ENCODE measurements around the gene ODC1.
A peak's percentile ranks its signal among the peaks of the same experiment; 100 is the strongest.

The ODC1 gene

DNA sequence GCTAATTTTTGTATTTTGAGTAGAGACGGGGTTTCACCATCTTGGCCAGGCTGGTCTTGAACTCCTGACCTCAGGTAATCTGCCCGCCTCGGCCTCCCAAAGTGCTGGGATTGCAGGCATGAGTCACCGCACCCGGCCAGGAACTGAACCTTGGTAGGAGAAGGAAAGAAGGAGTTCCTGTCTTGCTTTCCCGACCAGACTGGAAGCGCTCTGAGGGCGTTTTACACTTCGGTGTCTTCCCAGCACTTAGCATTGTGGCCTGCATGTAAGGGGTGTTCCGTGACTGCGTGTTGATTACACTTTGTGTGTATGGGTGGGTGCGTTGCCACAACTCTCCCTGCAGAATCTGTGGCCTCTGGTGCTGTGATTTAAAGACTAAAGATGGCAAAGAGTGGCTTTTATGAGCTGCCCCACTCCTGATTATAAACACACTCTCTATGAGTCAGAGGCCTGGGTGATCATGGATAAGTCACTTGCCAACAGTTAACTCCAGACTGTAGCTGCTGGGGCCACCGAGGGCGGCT lies 46.0 kb downstream of the ODC1 start:
- DNase-seq: no peak

DNA sequence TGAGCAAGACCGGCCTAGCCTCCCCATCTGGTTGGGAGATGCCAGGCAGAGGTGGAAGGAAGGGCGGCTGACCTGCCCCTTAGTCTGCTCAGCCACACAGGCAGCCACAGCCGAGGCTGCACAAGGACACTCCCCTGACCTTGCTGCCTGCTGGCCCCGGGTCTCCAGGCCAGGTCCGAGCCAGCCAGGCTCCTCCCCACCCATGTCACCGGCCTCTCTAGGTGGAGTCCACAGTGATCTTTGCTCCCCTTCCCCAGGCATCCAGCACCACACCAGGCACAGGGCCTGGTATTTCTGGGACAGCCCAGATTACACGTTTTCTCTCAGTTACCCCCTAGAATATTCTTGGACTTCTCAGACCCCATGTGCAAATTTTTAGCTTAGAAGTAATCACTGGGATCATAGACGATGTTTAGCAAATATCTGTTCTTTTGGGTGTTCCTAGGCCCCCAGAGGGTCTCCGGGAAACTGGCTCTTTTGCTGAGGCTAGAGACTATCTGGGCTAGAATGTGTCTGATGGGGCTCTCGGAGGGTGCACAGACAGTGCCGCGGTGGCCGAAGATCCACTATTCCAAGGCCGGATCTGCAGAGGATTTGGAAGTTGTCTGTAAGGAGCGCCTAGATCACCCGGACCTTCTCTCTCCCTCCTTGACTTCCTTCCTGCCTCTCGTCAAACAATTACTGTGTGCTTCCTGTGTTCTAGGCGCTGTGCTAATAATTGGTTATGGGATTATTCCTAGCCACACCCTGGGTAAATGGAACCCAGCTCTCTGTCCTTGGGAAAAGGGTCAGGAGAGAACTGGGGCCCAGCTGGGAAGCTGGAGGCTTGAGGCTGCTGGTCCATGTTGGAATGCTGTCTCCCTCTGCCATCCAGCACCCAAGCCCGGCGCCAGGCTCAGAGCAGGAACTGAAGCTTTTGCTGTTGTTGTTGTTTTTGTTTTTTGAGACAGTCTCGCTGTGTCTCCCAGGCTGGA lies 46.9 kb downstream of the ODC1 start:
- no peak for DNase-seq

DNA sequence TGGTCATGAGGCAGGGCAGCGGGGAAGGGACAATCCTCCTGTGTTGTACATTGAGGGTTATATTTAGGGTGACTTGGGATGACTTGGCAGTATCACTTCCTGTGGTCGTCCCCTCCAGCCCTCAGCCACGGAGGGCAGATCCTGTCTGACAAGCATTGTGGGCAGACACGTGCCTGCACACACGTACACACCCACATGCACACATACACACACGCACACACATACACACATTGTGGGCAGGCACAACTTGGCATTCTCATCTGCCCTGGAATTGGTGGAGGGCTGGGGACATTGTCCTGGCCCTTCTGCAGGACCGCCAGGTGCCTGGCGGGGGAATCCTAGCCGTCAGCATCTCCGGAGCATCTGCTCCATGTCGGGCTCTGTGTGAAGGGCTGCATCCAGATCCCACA lies 47.6 kb downstream of the ODC1 start:
- DNase-seq: peak in 4 of 51 donors; percentile 17 to 25 (median 18)

DNA sequence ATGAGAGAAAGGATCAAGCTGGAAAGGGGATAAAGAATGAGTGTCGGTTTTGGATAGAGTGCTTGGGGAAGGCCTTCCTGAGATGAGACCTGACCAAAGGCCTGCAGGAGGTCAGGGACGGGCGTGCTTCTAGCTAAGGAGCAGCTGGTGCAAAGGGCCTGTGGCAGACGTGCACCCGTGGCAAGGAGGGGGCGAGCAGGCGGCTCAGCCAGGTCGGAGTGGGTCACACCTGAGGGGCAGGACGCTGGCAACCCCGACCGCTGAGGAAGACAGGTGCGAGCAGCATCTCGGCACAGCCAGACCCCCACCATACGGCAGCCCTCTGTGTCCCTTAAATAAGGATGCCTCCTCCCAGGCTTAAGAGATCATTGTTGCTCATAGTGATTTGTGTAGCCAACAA lies 48.1 kb downstream of the ODC1 start:
- DNase-seq: no peak

DNA sequence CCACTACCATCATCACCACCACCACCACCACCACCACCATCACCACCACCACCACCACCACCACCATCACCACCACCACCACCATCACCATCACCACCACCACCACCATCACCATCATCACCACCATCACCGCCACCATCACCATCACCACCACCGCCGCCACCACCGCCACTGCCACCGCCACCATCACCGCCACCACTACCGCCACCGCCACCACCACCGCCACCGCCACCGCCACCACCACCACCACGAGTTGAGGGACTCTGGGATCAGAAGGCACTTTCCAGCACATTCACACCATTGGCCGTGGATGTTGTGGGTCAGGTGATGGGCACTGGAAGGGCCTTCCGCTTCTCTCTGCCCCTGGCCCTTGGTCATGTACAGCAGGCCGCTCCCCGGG lies 48.8 kb downstream of the ODC1 start:
- no peak for DNase-seq

DNA sequence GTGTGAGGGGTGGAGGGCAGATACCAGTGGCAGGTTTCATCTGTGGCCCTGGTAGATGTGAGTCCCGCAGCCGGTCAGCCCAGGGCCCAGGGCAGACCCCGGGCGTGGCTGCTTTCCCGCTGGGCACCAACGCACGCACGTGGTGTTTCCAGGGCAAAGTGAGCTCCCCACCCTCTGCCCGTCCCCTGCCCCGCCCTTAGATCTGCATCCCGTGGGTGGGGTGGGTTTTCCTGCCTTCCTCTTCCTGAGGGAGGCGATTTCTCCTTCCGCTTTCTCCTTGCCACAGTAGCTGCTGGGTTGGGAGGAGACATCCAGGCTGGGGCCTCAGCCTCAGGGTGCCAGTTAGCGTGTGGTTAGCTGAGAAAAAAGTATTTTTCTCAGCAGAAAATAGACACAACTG lies 49.6 kb downstream of the ODC1 start:
- no peak for DNase-seq

DNA sequence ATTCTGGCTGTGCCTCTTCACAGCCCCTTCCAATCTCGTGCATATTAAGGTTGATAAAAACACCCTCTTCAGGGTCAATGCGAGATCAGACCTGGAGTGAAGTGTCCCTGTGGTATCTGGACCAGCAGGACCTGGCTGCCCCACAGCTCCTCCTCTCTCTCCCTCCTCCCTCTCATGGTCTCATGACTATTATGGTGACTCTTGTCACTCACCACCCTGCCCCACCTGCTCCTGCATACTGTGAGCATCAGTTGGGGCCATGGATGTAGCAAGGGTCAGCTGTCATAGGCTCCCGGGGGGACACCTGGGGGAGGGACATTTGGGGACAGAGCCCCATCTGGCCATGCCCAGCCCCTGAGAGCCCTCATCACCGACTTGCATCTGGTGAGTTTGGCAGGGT lies 50.2 kb downstream of the ODC1 start:
- DNase-seq: no peak

DNA sequence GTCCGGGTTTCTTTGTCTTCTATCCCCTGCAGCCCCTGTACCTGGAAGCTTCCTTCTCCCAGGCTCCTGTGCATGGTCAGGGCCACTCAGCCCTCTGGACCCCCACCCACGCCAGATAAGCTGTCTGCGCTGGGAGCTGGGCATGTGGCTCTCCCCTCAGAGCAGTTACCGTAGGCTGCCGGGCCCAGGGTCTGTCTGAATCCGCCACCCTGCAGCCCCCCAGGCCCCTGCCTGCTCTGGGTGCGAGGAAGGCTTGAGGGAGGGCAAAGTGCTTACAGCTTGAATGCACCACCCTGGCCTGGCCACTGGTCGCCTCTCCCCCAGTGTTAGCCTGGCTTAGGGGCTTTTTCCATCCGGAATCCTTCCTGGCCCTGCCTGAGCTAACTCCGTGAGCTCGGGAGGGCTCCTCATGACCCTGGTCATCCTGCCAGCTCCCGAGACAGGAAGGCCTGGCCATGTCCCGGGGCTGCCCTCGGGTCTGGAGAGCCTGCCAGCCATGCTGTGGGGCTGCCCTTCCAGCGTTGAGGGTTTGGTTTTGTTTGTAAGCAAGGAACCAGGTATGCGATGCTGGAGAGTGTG lies 50.7 kb downstream of the ODC1 start:
- DNase-seq: no peak

DNA sequence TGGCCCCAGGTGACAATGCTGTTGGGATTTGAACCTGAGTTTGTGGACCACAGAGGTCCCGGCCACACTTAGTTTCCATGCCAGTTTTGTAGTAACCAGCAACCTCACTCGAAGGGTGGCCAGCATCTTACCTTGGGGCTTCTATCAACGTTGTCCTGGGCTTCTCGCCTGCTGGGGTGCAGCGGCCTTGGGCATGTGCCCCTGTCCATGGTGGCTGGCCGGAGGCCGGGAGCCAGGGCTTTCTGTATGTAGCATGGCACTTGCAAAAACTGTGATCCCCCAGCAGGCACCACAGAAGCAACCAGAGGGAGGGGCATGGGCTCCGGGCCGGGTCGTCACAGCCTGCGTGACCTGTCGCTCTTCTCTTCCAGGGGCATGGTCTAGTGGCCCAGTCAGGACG lies 51.7 kb downstream of the ODC1 start:
- DNase-seq: no peak

DNA sequence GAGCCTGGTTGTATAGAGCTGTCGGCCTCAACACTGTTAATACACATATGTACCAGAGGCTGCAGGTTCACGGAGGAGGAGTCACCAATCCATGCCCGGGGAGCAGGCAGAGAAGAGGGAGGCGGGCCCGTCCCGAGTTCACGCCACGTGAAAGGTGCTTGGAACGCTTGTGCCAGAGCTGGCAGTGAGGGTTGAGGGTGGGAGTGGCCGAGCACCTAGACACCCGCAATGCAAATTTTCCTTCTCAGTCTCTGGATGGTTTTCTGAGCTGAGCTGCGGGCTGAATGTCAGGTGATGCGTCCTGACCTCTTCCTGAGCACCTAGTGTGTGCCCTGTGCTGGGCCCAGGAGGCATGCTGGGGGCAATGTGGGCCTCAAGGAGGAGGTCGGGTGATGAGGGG lies 52.2 kb downstream of the ODC1 start:
- DNase-seq: no peak

DNA sequence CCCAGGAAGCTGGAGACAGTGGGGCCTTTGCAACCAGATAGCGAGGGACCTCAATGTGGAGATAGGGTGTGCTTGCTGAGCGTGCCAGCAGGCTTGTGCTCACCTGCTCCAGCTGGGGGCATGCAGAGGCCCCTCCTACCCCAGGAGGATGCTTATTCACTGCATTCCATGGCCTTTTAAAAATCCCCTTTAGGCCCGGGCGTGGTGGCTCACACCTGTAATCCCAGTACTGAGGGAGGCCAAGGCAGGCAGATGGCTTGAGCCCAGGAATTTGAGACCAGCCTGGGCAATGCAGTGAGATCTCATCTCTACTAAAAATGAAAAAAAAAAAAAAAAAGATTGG lies 54.5 kb downstream of the ODC1 start:
- no peak for DNase-seq

DNA sequence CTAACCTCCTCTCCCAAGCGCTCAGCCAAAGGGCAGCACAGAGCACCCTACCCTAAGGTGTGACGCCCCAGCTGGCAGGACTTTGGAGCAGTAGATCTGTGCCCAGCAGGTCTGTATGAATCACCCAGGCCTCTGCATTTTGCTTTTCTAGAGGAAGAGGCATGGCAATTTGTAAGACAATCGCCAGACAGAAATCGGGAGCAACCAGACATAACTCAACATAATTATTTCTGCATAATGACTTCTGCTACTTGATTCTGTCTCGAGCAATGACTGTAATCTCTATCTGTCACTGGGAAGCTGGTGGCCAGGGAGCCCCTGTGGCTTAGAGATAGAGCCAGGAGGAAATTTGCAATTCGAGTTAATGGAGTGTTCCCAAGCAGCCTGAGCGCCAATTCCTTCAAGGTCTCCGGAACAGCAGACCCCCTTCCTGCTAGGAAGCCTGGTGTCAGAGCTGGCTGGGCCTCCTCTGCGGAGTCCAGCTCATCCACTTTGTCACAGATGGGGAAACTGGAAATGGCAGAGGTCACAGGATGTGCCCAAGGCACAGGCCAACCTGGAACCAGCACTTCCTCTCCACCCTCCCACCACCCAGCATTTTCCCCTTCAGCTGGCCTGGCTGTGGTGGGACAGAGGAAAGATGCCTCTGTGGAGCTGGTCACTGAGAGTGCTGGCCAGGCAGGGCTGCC lies 55.0 kb downstream of the ODC1 start:
- no peak for DNase-seq

DNA sequence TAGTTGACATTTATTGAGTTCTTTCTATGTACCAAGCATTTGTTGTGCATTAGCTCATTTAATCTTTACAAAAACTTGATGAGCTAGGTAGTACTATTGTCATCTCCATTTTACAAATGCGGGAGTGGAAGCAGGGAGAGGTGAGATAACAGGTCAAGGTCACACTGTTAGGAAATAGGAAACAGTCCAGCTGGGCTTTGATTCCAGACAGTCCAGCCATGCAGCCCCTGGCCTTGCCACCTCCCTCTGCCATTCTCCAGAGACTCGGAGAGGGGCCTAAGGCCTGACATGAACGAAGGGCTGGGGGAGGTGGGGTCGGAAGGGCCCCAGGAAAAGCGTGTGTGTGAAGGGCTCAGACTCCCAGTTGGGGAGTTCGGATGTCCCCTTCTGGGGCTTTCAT lies 55.6 kb downstream of the ODC1 start:
- DNase-seq: no peak

DNA sequence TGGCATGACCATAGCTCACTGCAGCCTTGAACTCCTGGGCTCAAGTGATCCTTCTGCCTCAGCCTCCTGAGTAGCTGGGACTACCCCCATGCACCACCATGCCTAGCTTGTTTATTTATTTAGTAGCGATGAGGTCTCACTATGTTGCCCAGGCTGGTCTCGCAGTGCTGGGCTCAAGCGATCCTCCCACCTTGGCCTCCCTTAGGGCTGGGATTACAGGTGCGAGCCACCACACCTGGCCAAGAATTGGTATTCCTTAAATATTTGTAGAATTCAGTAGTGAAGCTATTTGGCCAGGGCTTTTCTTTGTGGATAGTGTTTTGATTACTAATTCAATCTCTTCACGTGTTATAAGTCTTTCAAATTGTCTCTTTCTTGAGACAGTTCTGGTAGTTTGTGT lies 56.0 kb downstream of the ODC1 start:
- DNase-seq: no peak

DNA sequence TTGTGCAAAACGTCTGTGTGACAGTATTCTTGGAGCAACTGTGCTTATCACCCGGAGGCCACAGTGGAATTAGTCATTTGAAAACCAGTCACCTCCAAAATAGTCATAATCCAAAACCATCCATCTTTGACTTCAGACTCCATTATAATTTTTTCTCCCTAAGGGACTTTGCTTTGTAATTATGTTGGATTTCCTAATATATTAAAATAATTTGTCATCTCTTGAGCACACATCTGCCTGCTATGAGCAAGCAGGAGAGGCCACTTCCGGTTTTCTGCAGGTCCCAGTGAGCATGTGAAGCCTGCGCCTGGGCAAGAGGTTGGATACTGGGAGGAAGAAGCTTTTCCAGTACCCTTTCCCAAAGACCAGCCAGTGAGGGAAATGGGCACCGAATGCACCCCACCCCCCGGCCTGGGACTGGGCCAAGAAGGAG lies 57.7 kb downstream of the ODC1 start:
- no peak for DNase-seq

All from hypothalamus (tissue), 51 donors.